GM21423 (cell line): ENCODE results near the gene SH2D5.

Experiments used
- ATAC-seq: cut with Tn5 transposase; IDR thresholded peaks from one replicate; pipeline ENCODE4 v1.9.1; 2021; ENCODE audit warnings: mild to moderate bottlenecking, moderate library complexity; ENCODE audit not compliant: unreplicated experiment

SH2D5 gene

GRCh38 chr1:20715406-20715805 is 17.1 kb downstream of the SH2D5 start:
- no peak for ATAC-seq

- no peak for ATAC-seq
Measured at GRCh38 chr1:20713440-20713839, 19.1 kb downstream of the SH2D5 start.

DNA sequence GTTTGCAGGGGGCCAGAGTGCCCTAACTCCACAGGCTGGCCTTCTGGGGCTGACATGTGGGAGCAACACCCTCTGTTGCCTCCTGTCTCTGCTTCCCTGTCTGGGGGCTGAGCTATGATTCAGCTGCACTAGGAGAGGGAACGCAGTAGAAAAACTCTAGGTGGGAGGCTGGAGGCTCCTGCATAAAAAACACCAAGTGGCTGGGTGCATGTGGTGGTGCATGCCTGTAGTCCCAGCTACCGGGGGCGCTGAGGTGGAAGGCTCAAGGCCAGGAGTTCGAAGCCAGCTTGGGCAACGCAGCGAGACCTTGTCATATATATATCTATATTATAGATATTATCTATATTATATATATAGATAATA is 20.3 kb downstream of the SH2D5 start:
- no peak for ATAC-seq

DNA sequence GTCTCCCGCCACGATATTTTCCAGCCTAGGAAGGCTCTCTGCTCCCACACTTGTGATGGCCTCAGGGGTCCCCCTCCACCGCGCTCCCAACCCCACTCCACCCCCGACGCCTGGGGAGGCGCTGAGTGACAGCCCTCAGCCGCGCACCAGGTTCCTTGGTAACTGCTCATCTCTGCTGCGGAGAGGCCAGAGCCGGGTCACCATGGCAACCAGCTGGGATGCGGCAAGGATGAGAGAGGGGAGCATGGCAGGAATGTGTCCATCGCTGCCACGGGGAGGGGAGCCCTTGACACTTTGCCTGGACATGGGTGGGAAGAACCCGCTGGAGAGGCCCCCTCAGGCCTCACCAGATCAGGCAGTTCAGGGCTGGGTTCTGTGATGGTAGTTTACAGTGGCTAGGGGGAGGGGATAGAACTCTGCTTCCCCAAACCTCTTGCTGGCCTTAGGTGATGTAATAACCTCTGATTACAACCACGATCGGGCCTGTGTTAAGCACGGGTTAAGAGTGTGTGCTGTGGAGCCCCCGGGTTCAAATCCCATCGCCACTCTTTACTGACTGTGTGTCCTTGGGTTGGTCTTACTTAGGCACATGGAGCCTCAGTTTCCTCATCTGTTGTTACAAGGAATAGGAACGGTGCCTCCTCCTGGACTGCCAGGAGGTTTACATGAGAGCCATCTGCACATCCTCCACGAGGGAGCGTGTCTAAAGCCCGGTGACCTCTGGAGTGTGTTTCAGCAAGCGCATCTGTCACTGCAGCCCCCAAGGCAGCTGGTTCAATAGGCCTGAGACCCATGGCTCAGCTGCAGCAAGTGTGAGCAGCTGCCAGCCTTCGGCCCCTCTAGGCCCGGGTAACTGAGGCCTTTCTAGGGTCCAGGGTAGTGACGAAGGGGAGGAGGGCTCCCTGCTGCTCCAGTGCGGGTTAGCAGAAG is 21.0 kb downstream of the SH2D5 start:
- ATAC-seq: no peak

DNA sequence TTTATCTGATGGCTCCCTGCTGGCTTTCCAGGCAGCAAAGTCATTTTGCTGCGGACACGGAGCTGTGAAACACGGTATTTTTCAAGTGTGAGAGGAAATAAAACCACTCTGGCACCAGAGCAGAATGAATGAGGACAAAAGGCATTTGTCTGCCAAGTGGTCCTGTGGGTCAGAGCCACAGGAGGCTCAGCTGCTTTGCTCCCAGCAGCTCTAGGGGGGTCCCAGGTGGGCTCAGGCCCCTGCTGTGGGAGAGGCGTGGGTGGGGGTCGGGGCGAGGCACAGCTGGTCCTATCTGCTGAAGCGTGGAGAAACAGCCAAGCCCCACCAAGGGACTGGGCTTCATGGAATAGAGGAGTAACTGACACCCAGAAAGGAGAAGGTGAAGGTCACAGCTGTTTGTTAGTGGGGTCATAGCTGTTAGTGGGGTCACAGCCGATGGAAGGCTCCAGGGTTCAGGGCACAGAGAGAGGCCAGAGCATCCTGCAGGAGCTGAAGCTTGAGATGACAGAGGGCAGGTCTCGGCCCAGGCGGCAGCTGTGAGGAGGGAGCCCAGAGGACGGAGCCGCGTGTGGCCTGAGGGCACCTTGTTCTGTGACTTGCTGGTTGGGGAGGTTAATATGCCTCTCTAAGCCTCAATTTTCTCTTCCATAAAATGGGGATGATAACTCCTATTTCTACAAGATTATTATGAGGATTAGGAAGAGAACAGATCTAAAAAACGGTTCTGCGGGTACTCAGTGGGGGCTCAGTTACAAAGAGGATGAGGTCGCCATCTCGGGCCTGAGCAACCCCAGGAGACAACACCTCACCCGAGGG is 21.8 kb downstream of the SH2D5 start:
- no peak for ATAC-seq

DNA sequence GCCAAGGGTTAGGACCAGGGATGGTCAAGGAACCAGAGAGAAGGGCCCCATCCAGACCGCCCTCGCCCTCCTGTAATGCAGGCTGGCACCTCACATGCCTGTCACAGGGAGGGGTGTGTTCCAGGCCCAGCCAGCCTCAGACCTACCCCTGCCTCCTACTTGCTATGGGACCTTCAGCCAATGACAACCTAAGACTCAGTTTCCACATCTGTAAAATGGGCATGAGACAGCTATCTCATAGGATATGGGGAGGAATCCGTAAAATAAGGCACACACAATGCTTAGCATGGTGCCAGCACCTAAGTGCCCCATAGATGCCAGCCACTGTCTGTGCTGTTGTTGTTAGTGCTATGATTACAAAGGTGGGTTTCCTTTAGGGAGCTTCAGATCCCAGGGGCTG is 22.6 kb downstream of the SH2D5 start:
- no peak for ATAC-seq

- no peak for ATAC-seq
Measured at GRCh38 chr1:20708891-20709290, 23.6 kb downstream of the SH2D5 start.

GRCh38 chr1:20708057-20708456 is 24.4 kb downstream of the SH2D5 start:
- ATAC-seq: no peak

DNA sequence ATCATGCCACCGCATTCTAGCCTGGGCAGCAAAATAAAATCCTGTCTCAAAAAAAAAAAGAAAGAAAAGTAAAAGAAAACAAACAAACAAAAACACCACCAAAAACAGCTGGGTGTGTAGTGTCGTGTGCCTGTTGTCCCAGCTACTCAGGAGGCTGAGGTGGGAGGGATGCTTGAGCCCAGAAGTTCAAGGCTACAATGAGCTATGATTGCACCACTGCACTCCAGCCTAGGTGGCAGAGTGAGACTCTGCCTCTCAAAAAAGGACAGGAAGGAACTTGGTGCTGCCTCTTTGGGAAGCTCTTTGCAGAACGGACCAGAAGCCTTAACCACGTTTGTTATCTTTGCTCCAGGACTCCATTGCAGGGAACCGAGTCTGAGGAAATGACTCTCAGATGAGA is 25.7 kb downstream of the SH2D5 start:
- no peak for ATAC-seq

GRCh38 chr1:20705203-20705755 is 27.2 kb downstream of the SH2D5 start:
- no peak for ATAC-seq

GRCh38 chr1:20704390-20705202 is 27.9 kb downstream of the SH2D5 start:
- ATAC-seq: no peak

DNA sequence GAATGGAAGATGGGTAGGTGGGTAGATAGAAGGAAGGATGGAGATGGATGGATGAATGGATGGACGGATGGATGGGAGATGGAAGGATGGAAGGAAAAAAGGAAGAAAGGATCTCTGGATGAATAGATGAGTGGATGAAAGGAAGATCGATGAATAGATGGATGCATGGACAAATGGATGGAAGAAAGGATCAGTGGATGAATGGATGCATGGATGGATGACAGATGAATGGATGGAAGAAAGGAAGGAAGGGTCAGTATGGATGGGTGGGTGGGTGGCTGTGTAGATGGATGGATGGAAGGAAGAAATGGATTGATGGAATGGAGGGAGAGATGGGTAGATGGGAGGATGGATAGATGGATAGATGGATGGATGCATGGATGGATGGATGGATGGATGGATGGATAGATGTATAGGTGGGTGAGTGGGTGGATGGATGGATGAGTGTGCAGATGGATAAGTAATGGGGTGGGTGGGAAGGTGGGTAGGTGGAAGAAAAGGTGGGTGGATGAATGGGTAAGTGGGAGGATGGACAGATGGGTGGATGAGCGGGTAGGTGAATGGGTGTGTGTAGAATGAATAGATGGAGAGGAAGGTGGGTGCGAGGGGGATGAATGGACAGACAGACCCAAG is 29.3 kb downstream of the SH2D5 start:
- no peak for ATAC-seq

DNA sequence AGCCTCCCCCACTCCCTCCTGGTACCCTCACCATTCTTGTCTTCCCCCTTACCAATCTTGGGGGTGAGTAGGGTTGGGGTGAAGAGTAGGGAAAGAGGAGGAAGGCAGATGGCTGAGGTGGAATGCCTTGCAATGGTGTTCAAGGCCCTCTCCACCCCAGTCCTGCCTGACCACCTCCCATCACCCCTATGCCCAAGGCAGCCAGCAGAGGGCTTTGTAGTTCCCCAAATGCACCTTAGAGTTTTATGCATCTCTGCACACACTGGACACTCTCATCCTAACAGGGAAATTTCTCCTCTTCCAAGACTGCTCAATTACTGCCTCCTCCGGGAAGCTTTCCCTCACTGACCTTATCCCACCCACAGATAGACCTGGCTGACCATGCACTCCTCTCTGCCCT is 30.1 kb downstream of the SH2D5 start:
- ATAC-seq: no peak

- ATAC-seq: no peak
Measured at GRCh38 chr1:20701847-20702246, 30.7 kb downstream of the SH2D5 start.

- ATAC-seq: no peak
Measured at GRCh38 chr1:20701446-20701845, 31.1 kb downstream of the SH2D5 start.

DNA sequence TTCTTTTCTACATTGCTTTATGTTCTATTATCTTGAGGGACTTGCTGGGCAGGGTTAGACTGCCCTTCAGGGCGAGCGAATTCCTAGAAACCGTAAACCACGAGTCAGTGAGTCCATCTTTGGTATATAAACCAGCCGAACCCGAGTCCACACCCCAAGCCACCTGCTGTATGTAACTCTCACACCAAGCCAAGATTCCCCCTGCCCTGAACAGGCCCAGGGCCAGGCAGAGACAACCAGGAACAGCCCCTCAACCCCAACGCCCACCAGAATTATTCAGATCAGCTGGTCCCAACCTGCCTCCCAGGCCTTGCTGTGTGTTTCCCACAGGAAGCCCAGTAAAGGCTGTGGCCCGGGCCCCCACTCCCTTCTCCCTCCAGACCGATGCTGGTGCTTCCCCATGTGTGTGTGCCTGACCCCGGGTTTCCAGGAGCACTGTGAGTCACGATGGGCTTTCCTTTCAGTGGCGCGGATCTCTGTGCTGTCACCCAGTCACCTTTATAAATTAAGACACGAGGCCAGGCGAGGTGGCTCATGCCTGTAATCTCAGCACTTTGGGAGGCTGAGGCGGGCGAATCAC is 31.8 kb downstream of the SH2D5 start:
- ATAC-seq: no peak

- ATAC-seq: no peak
Measured at GRCh38 chr1:20699558-20699957, 32.9 kb downstream of the SH2D5 start.

- ATAC-seq: no peak
Measured at GRCh38 chr1:20698195-20698910, 34.1 kb downstream of the SH2D5 start.

- no peak for ATAC-seq
Measured at GRCh38 chr1:20697563-20697962, 34.9 kb downstream of the SH2D5 start.
